22Rv1 (cell line): Measurements from ENCODE around the gene ARHGEF17.

Experiments used
- ZFX ChIP-seq: fragments of 450-650 bp; IDR thresholded peaks from 2 replicates; pipeline ENCODE4 v1.6.1; 2017; ENCODE audit warnings: antibody characterized with exemption, borderline replicate concordance
- TF ChIP-seq, protein P1 (sequence below): fragments of 450-650 bp; IDR thresholded peaks from 2 replicates; pipeline ENCODE4 v1.5.1; 2017; ENCODE audit warnings: mild to moderate bottlenecking

GRCh38 chr11:73409431-73409830 lies 101.4 kb downstream of the ARHGEF17 start:
- TF ChIP-seq, protein P1, sequence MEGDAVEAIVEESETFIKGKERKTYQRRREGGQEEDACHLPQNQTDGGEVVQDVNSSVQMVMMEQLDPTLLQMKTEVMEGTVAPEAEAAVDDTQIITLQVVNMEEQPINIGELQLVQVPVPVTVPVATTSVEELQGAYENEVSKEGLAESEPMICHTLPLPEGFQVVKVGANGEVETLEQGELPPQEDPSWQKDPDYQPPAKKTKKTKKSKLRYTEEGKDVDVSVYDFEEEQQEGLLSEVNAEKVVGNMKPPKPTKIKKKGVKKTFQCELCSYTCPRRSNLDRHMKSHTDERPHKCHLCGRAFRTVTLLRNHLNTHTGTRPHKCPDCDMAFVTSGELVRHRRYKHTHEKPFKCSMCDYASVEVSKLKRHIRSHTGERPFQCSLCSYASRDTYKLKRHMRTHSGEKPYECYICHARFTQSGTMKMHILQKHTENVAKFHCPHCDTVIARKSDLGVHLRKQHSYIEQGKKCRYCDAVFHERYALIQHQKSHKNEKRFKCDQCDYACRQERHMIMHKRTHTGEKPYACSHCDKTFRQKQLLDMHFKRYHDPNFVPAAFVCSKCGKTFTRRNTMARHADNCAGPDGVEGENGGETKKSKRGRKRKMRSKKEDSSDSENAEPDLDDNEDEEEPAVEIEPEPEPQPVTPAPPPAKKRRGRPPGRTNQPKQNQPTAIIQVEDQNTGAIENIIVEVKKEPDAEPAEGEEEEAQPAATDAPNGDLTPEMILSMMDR, result no peak
- TF ChIP-seq ZFX, result no peak
